Measurements from ENCODE around the gene LCN10. TPM values are rescaled to one million over a fixed set of nuclear protein-coding genes. Genes with fewer than 3 reads are reported as not detected.

The LCN10 gene
- total and polyA plus RNA-seq, 5 donors from 2014 or later, result 0.30 to 3.9 (median 2.6) TPM

DNA sequence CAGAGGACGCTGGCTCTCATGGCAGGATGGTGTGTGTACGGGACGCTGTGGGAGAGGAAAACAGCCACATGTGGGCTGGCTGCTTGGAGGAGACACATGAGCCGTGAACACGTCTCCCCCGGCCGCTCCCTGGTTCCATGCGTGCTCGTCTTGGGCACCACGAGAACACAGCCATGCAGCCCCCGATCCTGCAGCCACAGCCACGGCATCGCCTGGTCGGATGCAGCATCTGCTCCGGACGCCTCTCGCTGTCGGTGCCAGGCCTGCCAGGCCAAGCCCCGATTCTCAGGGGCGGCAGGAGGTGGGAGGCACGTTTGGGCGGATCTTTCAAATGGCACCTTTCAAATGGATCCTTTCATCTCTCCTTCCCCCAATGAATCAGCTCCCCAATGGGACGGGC lies 3.2 kb downstream of the LCN10 start:
- Histone ChIP-seq H3K36me3 (ENCODE audit: control insufficient read depth, insufficient read depth, low read length) (no peaks in the 10 kb centered on the region), H3K27ac (ENCODE audit: insufficient read depth, low read length, poor library complexity, severe bottlenecking) (no peak overlapping the region), H3K27me3 (ENCODE audit: control insufficient read depth, insufficient read depth, low read length) (no peaks in the 10 kb centered on the region), H3K4me1 (ENCODE audit: control insufficient read depth, insufficient read depth, low read length, poor library complexity, severe bottlenecking) (peaks cover 17% of the 10 kb centered on the region), H3K4me3 (ENCODE audit: low read depth, low read length) (no peak overlapping the region), H3K9me3 (ENCODE audit: control insufficient read depth in 2 of 2, low read length in 2 of 2) (no peaks in the 10 kb centered on the region)
- no peak overlapping the region for H3K4me3 Mint-ChIP-seq
- H3K27me3 Mint-ChIP-seq, result peaks cover 5% of the 10 kb centered on the region
- peaks cover 0 to 11% (median 0%) of the 10 kb centered on the region in 4 donors for H3K4me1 Mint-ChIP-seq
- ATAC-seq (ENCODE audit: low read depth in 2 of 2) (no peak), DNase-seq (no peak)
- peaks cover 0 to 2% (median 0%) of the 10 kb centered on the region in 7 donors for H3K9me3 Mint-ChIP-seq
- no peak overlapping the region for H3K27ac Mint-ChIP-seq
- H3K36me3 Mint-ChIP-seq, result no peaks in the 10 kb centered on the region

GRCh38 chr9:136738960-136739359 lies 3.8 kb downstream of the LCN10 start:
- no peak for DNase-seq
- H3K4me3 Mint-ChIP-seq, result no peak overlapping the region
- H3K4me1 Mint-ChIP-seq, result peaks cover 0 to 11% (median 0%) of the 10 kb centered on the region in 4 donors
- no peak overlapping the region for H3K4me3 ChIP-seq (ENCODE audit: low read depth, low read length)
- H3K27ac Mint-ChIP-seq, result no peak overlapping the region
- no peaks in the 10 kb centered on the region for H3K9me3 ChIP-seq (ENCODE audit: control insufficient read depth in 2 of 2, low read length in 2 of 2)
- H3K4me1 ChIP-seq (ENCODE audit: control insufficient read depth, insufficient read depth, low read length, poor library complexity, severe bottlenecking), result peaks cover 17% of the 10 kb centered on the region
- no peaks in the 10 kb centered on the region for H3K36me3 ChIP-seq (ENCODE audit: control insufficient read depth, insufficient read depth, low read length)
- H3K27me3 Mint-ChIP-seq, result peaks cover 5% of the 10 kb centered on the region
- peaks cover 0 to 2% (median 0%) of the 10 kb centered on the region in 7 donors for H3K9me3 Mint-ChIP-seq
- H3K27me3 ChIP-seq (ENCODE audit: control insufficient read depth, insufficient read depth, low read length), result no peaks in the 10 kb centered on the region
- no peak for ATAC-seq (ENCODE audit: low read depth in 2 of 2)
- no peak overlapping the region for H3K27ac ChIP-seq (ENCODE audit: insufficient read depth, low read length, poor library complexity, severe bottlenecking)
- no peaks in the 10 kb centered on the region for H3K36me3 Mint-ChIP-seq

GRCh38 chr9:136735812-136736480 lies 6.8 kb downstream of the LCN10 start:
- no peaks in the 10 kb centered on the region for H3K36me3 Mint-ChIP-seq

DNA sequence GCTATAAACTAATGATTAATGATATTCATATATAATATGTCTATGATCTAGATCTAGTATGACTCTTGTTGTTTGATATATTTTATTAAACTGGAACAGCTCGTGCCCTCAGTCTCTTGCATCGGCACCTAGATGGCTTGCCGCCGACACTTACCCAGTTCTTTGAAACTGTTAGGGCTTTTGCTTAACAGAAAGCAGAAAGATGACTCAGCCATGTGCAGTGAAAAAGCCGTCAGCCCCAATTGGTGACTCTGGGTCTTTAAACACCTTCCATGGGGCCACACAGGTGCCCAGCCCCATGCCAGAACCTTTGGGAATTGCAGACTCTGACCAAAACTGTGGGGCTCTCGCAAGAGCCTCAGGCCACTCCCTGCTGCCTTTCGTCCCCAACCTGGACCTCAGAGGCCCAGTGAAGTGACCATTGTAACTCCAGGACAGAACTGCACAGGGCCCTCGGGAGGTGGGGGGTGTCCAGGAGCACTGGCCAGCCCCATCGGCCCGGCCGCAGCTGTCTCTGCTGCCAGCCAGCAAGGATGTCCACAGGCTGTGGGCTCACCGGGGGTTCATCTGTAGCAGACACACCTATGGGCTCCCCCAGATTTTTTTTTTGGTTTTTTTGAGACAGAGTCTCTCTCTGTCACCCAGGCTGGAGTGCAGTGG lies 7.8 kb downstream of the LCN10 start:
- DNase-seq, result peak in 1 of 3 donors; percentile 24
- no peaks in the 10 kb centered on the region for H3K27me3 ChIP-seq (ENCODE audit: control insufficient read depth, insufficient read depth, low read length)
- Mint-ChIP-seq H3K27ac (no peak overlapping the region), H3K9me3 (peaks cover 0 to 2% (median 0%) of the 10 kb centered on the region in 7 donors), H3K4me1 (peaks cover 0 to 3% (median 0%) of the 10 kb centered on the region in 4 donors), H3K4me3 (peak overlapping the region in 1 of 4 donors; percentile 1), H3K36me3 (no peaks in the 10 kb centered on the region), H3K27me3 (peaks cover 5% of the 10 kb centered on the region)
- ATAC-seq (ENCODE audit: low read depth in 2 of 2), result no peak
- H3K4me1 ChIP-seq (ENCODE audit: control insufficient read depth, insufficient read depth, low read length, poor library complexity, severe bottlenecking), result no peaks in the 10 kb centered on the region
- H3K9me3 ChIP-seq (ENCODE audit: control insufficient read depth in 2 of 2, low read length in 2 of 2), result no peaks in the 10 kb centered on the region
- no peak overlapping the region for H3K4me3 ChIP-seq (ENCODE audit: low read depth, low read length)
- no peak overlapping the region for H3K27ac ChIP-seq (ENCODE audit: insufficient read depth, low read length, poor library complexity, severe bottlenecking)
- H3K36me3 ChIP-seq (ENCODE audit: control insufficient read depth, insufficient read depth, low read length), result no peaks in the 10 kb centered on the region

More at GRCh38 chr9:136735812-136736480, 6.8 kb downstream of the LCN10 start:
- DNase-seq (no peak), ATAC-seq (ENCODE audit: low read depth in 2 of 2) (no peak)
- peaks cover 5% of the 10 kb centered on the region for H3K27me3 Mint-ChIP-seq
- H3K9me3 Mint-ChIP-seq, result peaks cover 0 to 2% (median 0%) of the 10 kb centered on the region in 7 donors
- Histone ChIP-seq H3K36me3 (ENCODE audit: control insufficient read depth, insufficient read depth, low read length) (no peaks in the 10 kb centered on the region), H3K4me3 (ENCODE audit: low read depth, low read length) (no peak overlapping the region), H3K4me1 (ENCODE audit: control insufficient read depth, insufficient read depth, low read length, poor library complexity, severe bottlenecking) (no peaks in the 10 kb centered on the region), H3K27me3 (ENCODE audit: control insufficient read depth, insufficient read depth, low read length) (no peaks in the 10 kb centered on the region), H3K9me3 (ENCODE audit: control insufficient read depth in 2 of 2, low read length in 2 of 2) (no peaks in the 10 kb centered on the region), H3K27ac (ENCODE audit: insufficient read depth, low read length, poor library complexity, severe bottlenecking) (no peak overlapping the region)
- peaks cover 0 to 3% (median 0%) of the 10 kb centered on the region in 4 donors for H3K4me1 Mint-ChIP-seq
- H3K4me3 Mint-ChIP-seq, result no peak overlapping the region
- H3K27ac Mint-ChIP-seq, result no peak overlapping the region

DNA sequence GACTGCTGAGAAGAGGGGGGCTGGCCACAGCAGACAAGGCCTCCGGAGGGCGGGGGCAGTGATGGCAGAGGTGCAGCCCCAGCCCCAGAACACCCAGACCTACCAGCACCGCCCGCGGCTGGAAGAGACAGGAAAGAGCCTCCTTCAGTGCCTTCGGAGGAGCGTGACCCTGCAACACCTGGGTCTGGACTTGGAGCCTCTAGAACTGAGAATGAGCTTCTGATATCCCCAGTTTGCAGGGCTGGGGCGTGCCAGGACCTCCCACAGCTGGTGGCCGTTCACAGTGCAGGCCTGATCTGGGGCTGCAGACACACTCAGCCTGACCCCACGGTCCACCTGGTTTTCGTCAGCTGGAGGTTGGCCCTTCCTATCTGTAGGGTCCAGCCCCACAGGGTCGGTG lies 9.1 kb downstream of the LCN10 start:
- H3K4me3 ChIP-seq (ENCODE audit: low read depth, low read length), result no peak overlapping the region
- peak overlapping the region in 2 of 4 donors; percentile 1 to 27 for H3K4me3 Mint-ChIP-seq
- no peak overlapping the region for H3K27ac ChIP-seq (ENCODE audit: insufficient read depth, low read length, poor library complexity, severe bottlenecking)
- no peaks in the 10 kb centered on the region for H3K36me3 Mint-ChIP-seq
- DNase-seq (no peak), ATAC-seq (ENCODE audit: low read depth in 2 of 2) (no peak)
- peaks cover 0 to 8% (median 0%) of the 10 kb centered on the region in 4 donors for H3K4me1 Mint-ChIP-seq
- peaks cover 5% of the 10 kb centered on the region for H3K27me3 Mint-ChIP-seq
- H3K27me3 ChIP-seq (ENCODE audit: control insufficient read depth, insufficient read depth, low read length), result no peaks in the 10 kb centered on the region
- H3K9me3 ChIP-seq (ENCODE audit: control insufficient read depth in 2 of 2, low read length in 2 of 2), result no peaks in the 10 kb centered on the region
- H3K27ac Mint-ChIP-seq, result no peak overlapping the region
- H3K4me1 ChIP-seq (ENCODE audit: control insufficient read depth, insufficient read depth, low read length, poor library complexity, severe bottlenecking), result peaks cover 4% of the 10 kb centered on the region
- H3K9me3 Mint-ChIP-seq, result peaks cover 0 to 1% (median 0%) of the 10 kb centered on the region in 7 donors
- H3K36me3 ChIP-seq (ENCODE audit: control insufficient read depth, insufficient read depth, low read length), result no peaks in the 10 kb centered on the region

GRCh38 chr9:136732444-136733178 lies 10.1 kb downstream of the LCN10 start:
- H3K27ac ChIP-seq (ENCODE audit: insufficient read depth, low read length, poor library complexity, severe bottlenecking), result no peak overlapping the region
- H3K36me3 ChIP-seq (ENCODE audit: control insufficient read depth, insufficient read depth, low read length), result no peaks in the 10 kb centered on the region
- H3K4me1 ChIP-seq (ENCODE audit: control insufficient read depth, insufficient read depth, low read length, poor library complexity, severe bottlenecking), result peaks cover 10% of the 10 kb centered on the region
- ATAC-seq (ENCODE audit: low read depth in 2 of 2) (no peak), DNase-seq (no peak)
- Mint-ChIP-seq H3K4me3 (no peak overlapping the region), H3K4me1 (peaks cover 0 to 6% (median 0%) of the 10 kb centered on the region in 4 donors), H3K36me3 (no peaks in the 10 kb centered on the region), H3K27me3 (peaks cover 6% of the 10 kb centered on the region), H3K9me3 (no peaks in the 10 kb centered on the region), H3K27ac (peak overlapping the region in 1 of 3 donors; percentile 25)
- H3K27me3 ChIP-seq (ENCODE audit: control insufficient read depth, insufficient read depth, low read length), result no peaks in the 10 kb centered on the region
- no peak overlapping the region for H3K4me3 ChIP-seq (ENCODE audit: low read depth, low read length)
- no peaks in the 10 kb centered on the region for H3K9me3 ChIP-seq (ENCODE audit: control insufficient read depth in 2 of 2, low read length in 2 of 2)

DNA sequence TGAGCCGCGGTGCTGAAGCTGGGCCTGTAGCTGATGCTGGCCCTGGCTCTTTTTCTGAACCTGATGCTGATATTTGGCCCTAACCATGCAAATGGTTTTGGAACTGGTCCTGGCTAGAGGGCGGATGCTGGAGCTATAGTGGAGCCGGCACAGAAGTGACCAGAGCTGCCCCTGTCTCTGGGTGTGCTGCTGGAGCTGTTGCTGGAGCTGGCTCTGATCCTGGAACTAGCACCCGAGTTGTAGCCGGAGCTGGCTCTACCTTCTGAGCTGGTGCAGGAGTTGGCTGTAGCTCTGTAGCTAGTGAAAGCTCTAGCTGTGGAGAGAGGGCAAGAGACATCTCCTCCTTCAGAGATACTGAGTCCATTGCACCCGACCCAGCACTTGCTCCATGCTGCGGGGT lies 12.8 kb downstream of the LCN10 start:
- H3K27me3 Mint-ChIP-seq, result peaks cover 9% of the 10 kb centered on the region
- Histone ChIP-seq H3K4me3 (ENCODE audit: low read depth, low read length) (no peak overlapping the region), H3K27ac (ENCODE audit: insufficient read depth, low read length, poor library complexity, severe bottlenecking) (no peak overlapping the region), H3K4me1 (ENCODE audit: control insufficient read depth, insufficient read depth, low read length, poor library complexity, severe bottlenecking) (peaks cover 35% of the 10 kb centered on the region), H3K9me3 (ENCODE audit: control insufficient read depth in 2 of 2, low read length in 2 of 2) (no peaks in the 10 kb centered on the region), H3K27me3 (ENCODE audit: control insufficient read depth, insufficient read depth, low read length) (no peaks in the 10 kb centered on the region), H3K36me3 (ENCODE audit: control insufficient read depth, insufficient read depth, low read length) (peaks cover 14% of the 10 kb centered on the region)
- peaks cover 13% of the 10 kb centered on the region for H3K36me3 Mint-ChIP-seq
- DNase-seq (no peak), ATAC-seq (ENCODE audit: low read depth in 2 of 2) (no peak)
- H3K4me3 Mint-ChIP-seq, result peak overlapping the region; percentile 24 to 89 (median 68)
- H3K27ac Mint-ChIP-seq, result no peak overlapping the region
- peaks cover 6 to 28% (median 8%) of the 10 kb centered on the region in 4 donors for H3K4me1 Mint-ChIP-seq
- peaks cover 0 to 3% (median 0%) of the 10 kb centered on the region in 7 donors for H3K9me3 Mint-ChIP-seq
